ENCODE measurements around the gene ATL3. TPM values are rescaled to one million over a fixed set of nuclear protein-coding genes. Genes with fewer than 3 reads are reported as not detected.

ATL3 gene
- total RNA-seq, 1 experiment from 2014 or later, result 32.3 TPM

GRCh38 chr11:63711838-63712237 is 40.7 kb upstream of the ATL3 start:
- CTCF ChIA-PET, result no interaction called here
- TF ChIP-seq CTCF (IDR thresholded peaks at IDR 0.05 in 2 of 3, conservative IDR thresholded peaks at IDR 0.05 in 1 of 3; ENCODE audit: borderline replicate concordance in 1 of 3, insufficient read depth in 1 of 3, low read depth in 2 of 3, low read length in 2 of 3), result no peak
- no peak for TF ChIP-seq SRF (IDR thresholded peaks at IDR 0.05; ENCODE audit: low read depth)
- TF ChIP-seq ELF1 (IDR thresholded peaks at IDR 0.05; ENCODE audit: borderline replicate concordance, low read depth), result no peak
- TF ChIP-seq EZH2 (IDR thresholded peaks at IDR 0.05), result no peak
- TF ChIP-seq CBX3 (IDR thresholded peaks at IDR 0.05; ENCODE audit: low read depth), result no peak
- TF ChIP-seq YY1 (IDR thresholded peaks at IDR 0.05; ENCODE audit: extremely low read depth, insufficient replicate concordance, low read depth, low read length), result no peak
- TF ChIP-seq EZH2phosphoT487 (IDR thresholded peaks at IDR 0.05; ENCODE audit: borderline replicate concordance), result no peak
- no peak for TF ChIP-seq JUND (IDR thresholded peaks at IDR 0.05)
- TF ChIP-seq MAX (IDR thresholded peaks at IDR 0.05), result no peak
- TF ChIP-seq SP1 (IDR thresholded peaks at IDR 0.05; ENCODE audit: low read depth), result no peak
- TF ChIP-seq SIN3A (IDR thresholded peaks at IDR 0.05; ENCODE audit: low read depth), result no peak
- no peak for TF ChIP-seq CEBPB (IDR thresholded peaks at IDR 0.05; ENCODE audit: low read depth)
- no peak for TF ChIP-seq ATF3 (IDR thresholded peaks at IDR 0.05)
- TF ChIP-seq ZBTB33 (IDR thresholded peaks at IDR 0.05; ENCODE audit: extremely low read depth, insufficient replicate concordance, low read length), result no peak
- no peak for TF ChIP-seq RAD21 (IDR thresholded peaks at IDR 0.05; ENCODE audit: low read depth)
- no peak for TF ChIP-seq ZFX (IDR thresholded peaks at IDR 0.05)
- no peak for TF ChIP-seq POLR2A (IDR thresholded peaks at IDR 0.05; ENCODE audit: borderline replicate concordance, extremely low read depth, insufficient read depth, insufficient read length)
- no peak overlapping the region for H3K27ac ChIP-seq (ENCODE audit: low read depth, low read length)

More at GRCh38 chr11:63711838-63712237, 40.7 kb upstream of the ATL3 start:
- intact Hi-C loops (cut with micrococcal nuclease), result no loop called here
- BruUV-seq (replicated peaks), result no TSS peak
- Histone ChIP-seq H3K9me2 (ENCODE audit: insufficient read depth) (no peaks in the 10 kb centered on the region), H3K79me2 (ENCODE audit: insufficient read depth, low read length) (peaks cover 81% of the 10 kb centered on the region), H3K4me1 (ENCODE audit: control insufficient read depth in 1 of 2, insufficient read depth in 2 of 2, low read length in 2 of 2) (no peaks in the 10 kb centered on the region), H3K9ac (ENCODE audit: low read length) (no peak overlapping the region), H3K4me2 (ENCODE audit: low read length) (no peak overlapping the region), H2AFZ (ENCODE audit: low read depth, low read length, poor library complexity, severe bottlenecking) (no peak overlapping the region), H3K27me3 (ENCODE audit: insufficient read depth, low read length) (no peaks in the 10 kb centered on the region), H4K20me1 (ENCODE audit: insufficient read depth) (no peaks in the 10 kb centered on the region), H3K4me3 (replicated peaks in 1 of 2; ENCODE audit: low read depth in 1 of 2, low read length in 2 of 2) (no peak overlapping the region), H3K36me3 (ENCODE audit: control insufficient read depth in 1 of 2, insufficient read depth in 2 of 2, low read length in 2 of 2) (no peaks in the 10 kb centered on the region), H3K9me3 (ENCODE audit: control insufficient read depth in 1 of 2, insufficient read depth in 1 of 2, low read depth in 1 of 2, low read length in 2 of 2) (no peaks in the 10 kb centered on the region)
- ChIA-PET POLR2A (interaction anchor here (1.9 kb wide), 1 partner anchor 30 kb away, joined by 4 read pairs; the partner anchor contains the start of gene RTN3), RAD21 (ENCODE audit: low non-redundant PET in 1 of 2, low total read pairs in 2 of 2, uncharacterized antibody in 2 of 2, unreplicated experiment in 2 of 2) (no interaction called here)
- no peak for ATAC-seq
- DNase-seq (ENCODE audit: low read depth, low spot score), result no peak
